Mesothelial cell of epicardium (in vitro differentiated cells): ENCODE data around the gene CCL23. TPM values are rescaled to one million over a fixed set of nuclear protein-coding genes. Genes with fewer than 3 reads are reported as not detected.
"Not testable (repeated sequence)": the region's sequence is repeated elsewhere in the genome, so short reads cannot be mapped to it uniquely, and the experiment has no call there.

Source experiments
- DNase-seq, 2 experiments: peaks; one replicate each; pipeline ENCODE4 v3.0.0; 2021; ENCODE audit warnings: low spot score in 2 of 2; ENCODE audit not compliant: unreplicated experiment in 2 of 2
- H3K27ac Mint-ChIP-seq: 2 replicates; pipeline ENCODE4 v1.8.0; 2021; ENCODE audit warnings: mixed read lengths
- H3K27me3 Mint-ChIP-seq: 2 replicates; pipeline ENCODE4 v1.8.0; 2021; ENCODE audit warnings: low read depth, mixed read lengths
- H3K36me3 Mint-ChIP-seq: 2 replicates; pipeline ENCODE4 v1.8.0; 2021; ENCODE audit warnings: mixed read lengths
- H3K4me1 Mint-ChIP-seq: 2 replicates; pipeline ENCODE4 v1.8.0; 2021; ENCODE audit warnings: mixed read lengths
- H3K4me3 Mint-ChIP-seq: 2 replicates; pipeline ENCODE4 v1.8.0; 2021; ENCODE audit warnings: mild to moderate bottlenecking, moderate library complexity, mixed read lengths
- H3K9me3 Mint-ChIP-seq: 2 replicates; pipeline ENCODE4 v1.8.0; 2021; ENCODE audit warnings: mixed read lengths
- CTCF ChIP-seq: fragments of 200-600 bp; sonication (generic); IDR thresholded peaks from one replicate; pipeline ENCODE4 v1.5.0; 2021; ENCODE audit warnings: antibody characterized with exemption; ENCODE audit not compliant: unreplicated experiment
- total RNA-seq: library from RNA; stranded (reverse); gene quantifications from 3 replicates; pipeline ENCODE4 v1.2.1, GENCODE V29; 2021

Gene CCL23
- total RNA-seq, 1 donor from 2014 or later, result not detected

- no peak for DNase-seq
- peaks cover 48% of the 10 kb centered on the region for H3K27me3 Mint-ChIP-seq
- no peak overlapping the region for H3K4me3 Mint-ChIP-seq
- no peaks in the 10 kb centered on the region for H3K36me3 Mint-ChIP-seq
- no peaks in the 10 kb centered on the region for H3K4me1 Mint-ChIP-seq
- no peak overlapping the region for H3K27ac Mint-ChIP-seq
- TF ChIP-seq CTCF, result no peak
- peaks cover 8% of the 10 kb centered on the region for H3K9me3 Mint-ChIP-seq
Observed at GRCh38 chr17:35998018-35998545, 19.7 kb downstream of the CCL23 start.

GRCh38 chr17:35995346-35995745, 22.4 kb downstream of the CCL23 start:
- not testable (repeated sequence) for DNase-seq, H3K27ac Mint-ChIP-seq, H3K9me3 Mint-ChIP-seq, H3K4me1 Mint-ChIP-seq, H3K36me3 Mint-ChIP-seq, H3K4me3 Mint-ChIP-seq
- H3K27me3 Mint-ChIP-seq, result peaks cover 50% of the 10 kb centered on the region

GRCh38 chr17:35991075-35991474, 26.7 kb downstream of the CCL23 start:
- TF ChIP-seq CTCF, result no peak
- Mint-ChIP-seq H3K27me3 (peaks cover 46% of the 10 kb centered on the region), H3K4me1 (no peaks in the 10 kb centered on the region), H3K9me3 (peaks cover 18% of the 10 kb centered on the region), H3K4me3 (no peak overlapping the region), H3K36me3 (no peaks in the 10 kb centered on the region), H3K27ac (no peak overlapping the region)
- DNase-seq, result no peak

GRCh38 chr17:35988164-35988563, 29.6 kb downstream of the CCL23 start:
- Mint-ChIP-seq H3K27ac (no peak overlapping the region), H3K4me3 (no peak overlapping the region), H3K27me3 (peaks cover 41% of the 10 kb centered on the region), H3K9me3 (peaks cover 10% of the 10 kb centered on the region), H3K36me3 (no peaks in the 10 kb centered on the region), H3K4me1 (no peaks in the 10 kb centered on the region)
- no peak for DNase-seq
- TF ChIP-seq CTCF, result no peak

- peaks cover 10% of the 10 kb centered on the region for H3K9me3 Mint-ChIP-seq
- H3K4me1 Mint-ChIP-seq, result no peaks in the 10 kb centered on the region
- H3K36me3 Mint-ChIP-seq, result no peaks in the 10 kb centered on the region
- no peak within 1 kb of the TSS for H3K4me3 Mint-ChIP-seq
- no peak within 1 kb of the TSS for H3K27ac Mint-ChIP-seq
- no peak for DNase-seq
- peaks cover 46% of the 10 kb centered on the region for H3K27me3 Mint-ChIP-seq
- TF ChIP-seq CTCF, result no peak
Observed at GRCh38 chr17:35986643-35987042, 31.1 kb downstream of the CCL23 start, which contains the start of gene CCL14. CCL14 (minus strand) TSS chr17:35986729; CDS start chr17:35986649, 80 bp downstream.

GRCh38 chr17:35984140-35984539, 33.6 kb downstream of the CCL23 start:
- TF ChIP-seq CTCF, result no peak
- H3K4me3 Mint-ChIP-seq, result no peak overlapping the region
- H3K27me3 Mint-ChIP-seq, result peaks cover 47% of the 10 kb centered on the region
- H3K9me3 Mint-ChIP-seq, result peaks cover 6% of the 10 kb centered on the region
- no peak for DNase-seq
- H3K36me3 Mint-ChIP-seq, result no peaks in the 10 kb centered on the region
- H3K4me1 Mint-ChIP-seq, result no peaks in the 10 kb centered on the region
- H3K27ac Mint-ChIP-seq, result no peak overlapping the region
